K562 (cell line): ENCODE data around the gene CIAO1. TPM values are rescaled to one million over a fixed set of nuclear protein-coding genes. Genes with fewer than 3 reads are reported as not detected.

Experiments used
- BDP1 ChIP-seq: IDR thresholded peaks from 3 replicates; pipeline ENCODE4 v1.6.1; 2011; ENCODE audit not compliant: insufficient read length, insufficient read depth
- CBX1 ChIP-seq: sonication (generic); IDR thresholded peaks from 2 replicates; pipeline ENCODE4 v1.6.1; 2016; ENCODE audit warnings: antibody characterized with exemption, low read depth, mild to moderate bottlenecking
- EHMT2 ChIP-seq: fragments of 450-650 bp; IDR thresholded peaks from 2 replicates; pipeline ENCODE4 v1.6.1; 2018; ENCODE audit warnings: antibody characterized with exemption
- FOXK2 ChIP-seq, 2 experiments: fragments of 450-650 bp; IDR thresholded peaks in 1 of 2; conservative IDR thresholded peaks in 1 of 2; 2 replicates each; pipeline ENCODE4 v1.6.1; 2016; ENCODE audit warnings: low read depth in 2 of 2, mild to moderate bottlenecking in 1 of 2
- HMGN3 ChIP-seq: IDR thresholded peaks from 2 replicates; pipeline ENCODE4 v1.6.1; 2011; ENCODE audit warnings: borderline replicate concordance, low read depth, mild to moderate bottlenecking, mixed read lengths, low read length; ENCODE audit not compliant: insufficient read length; ENCODE audit errors: extremely low read depth
- OTX1 ChIP-seq: fragments of 450-650 bp; formaldehyde crosslinking; IDR thresholded peaks from 2 replicates; pipeline ENCODE4 v1.4.0; 2022; ENCODE audit warnings: mild to moderate bottlenecking
- PRPF4 ChIP-seq: fragments of 200-400 bp; formaldehyde crosslinking; IDR thresholded peaks from one replicate; pipeline ENCODE4 v1.6.1; 2017; ENCODE audit warnings: low read length, low read depth, mild to moderate bottlenecking; ENCODE audit not compliant: insufficient read depth, poor library complexity, severe bottlenecking
- PTRF ChIP-seq: fragments of 450-650 bp; IDR thresholded peaks from 2 replicates; pipeline ENCODE4 v1.6.1; 2016; ENCODE audit warnings: mild to moderate bottlenecking, missing genetic modification characterization, missing compliant biosample characterization
- SIN3B ChIP-seq: fragments of 450-650 bp; IDR thresholded peaks from 2 replicates; pipeline ENCODE4 v1.6.1; 2017; ENCODE audit warnings: low read depth, mild to moderate bottlenecking, moderate library complexity
- SRSF7 ChIP-seq: fragments of 200-400 bp; formaldehyde crosslinking; optimal IDR thresholded peaks from 2 replicates; pipeline ENCODE3; 2017; ENCODE audit warnings: mild to moderate bottlenecking, low read depth, low read length
- SUPT5H ChIP-seq: fragments of 450-650 bp; IDR thresholded peaks from 2 replicates; pipeline ENCODE4 v1.6.1; 2016
- TOE1 ChIP-seq, 2 experiments: fragments of 450-650 bp in 1 of 2; sonication (generic) in 1 of 2; formaldehyde crosslinking in 1 of 2; IDR thresholded peaks; 2 replicates each; pipeline versions ENCODE4 v1.7.1 to v1.8.0; 2016 to 2022; ENCODE audit warnings: borderline replicate concordance in 2 of 2, mild to moderate bottlenecking in 2 of 2, antibody characterized with exemption in 1 of 2, inconsistent platforms in 1 of 2, low read depth in 1 of 2, missing genetic modification reagents in 1 of 2, moderate library complexity in 1 of 2
- polyA plus RNA-seq, 8 experiments: library from polyadenylated mRNA; depleted of rRNA in 4 of 8; stranded (reverse) in 5 of 8; unstranded in 3 of 8; fragments of >200 nt; fragmentation: Nextera tagmentation in 2 of 8; fragmentation: Illumina TruSeq in 1 of 8; extraction: Ambion mirVana in 2 of 8; extraction: Trizol in 1 of 8; gene quantifications; 2 replicates each; pipeline versions ENCODE4 v1.2.1 to v1.2.3, GENCODE V29; 2011 to 2014; ENCODE audit warnings: inconsistent platforms in 1 of 8, missing spikeins in 1 of 8
- total RNA-seq, 7 experiments: library from RNA; depleted of rRNA in 6 of 7; stranded (reverse); fragments of >200 nt in 6 of 7; fragmentation: Illumina TruSeq in 2 of 7; extraction: Trizol in 2 of 7; gene quantifications; 2 replicates each; pipeline versions ENCODE4 v1.2.1 to v1.2.3, GENCODE V29; 2011 to 2021; ENCODE audit warnings: low replicate concordance in 1 of 7
- TF ChIP-seq, protein P1 (sequence below): fragments of 250-450 bp; sonication (Bioruptor Pico); IDR thresholded peaks from 2 replicates; pipeline ENCODE4 v1.8.0; 2022; ENCODE audit warnings: moderate library complexity, mild to moderate bottlenecking, inconsistent platforms
- TF ChIP-seq, protein P2 (sequence below): fragments of 250-450 bp; sonication (Bioruptor Pico); IDR thresholded peaks from 2 replicates; pipeline ENCODE4 v1.8.0; 2021; ENCODE audit warnings: borderline replicate concordance, mild to moderate bottlenecking, moderate library complexity; ENCODE audit not compliant: poor library complexity, severe bottlenecking
- TF ChIP-seq, protein P3 (sequence below): fragments of 450-650 bp; IDR thresholded peaks from 2 replicates; pipeline ENCODE4 v1.6.1; 2016; ENCODE audit warnings: antibody characterized with exemption
- TF ChIP-seq, protein P4 (sequence below): fragments of 450-650 bp; formaldehyde crosslinking; IDR thresholded peaks from 2 replicates; pipeline ENCODE4 v1.4.0; 2022; ENCODE audit warnings: missing genetic modification characterization
- TF ChIP-seq, protein P5 (sequence below): IDR thresholded peaks from 2 replicates; pipeline ENCODE4 v1.6.1; 2014; ENCODE audit warnings: antibody characterized with exemption
- TF ChIP-seq, protein P6 (sequence below): fragments of 450-650 bp; IDR thresholded peaks from 2 replicates; pipeline ENCODE4 v1.6.1; 2016

The CIAO1 gene
- total and polyA plus RNA-seq, 9 of the 15 experiments (the other 6 are each of a cell fraction or from before 2014, with no cell fraction given) = 11.4 to 156 (median 92.8) TPM

DNA sequence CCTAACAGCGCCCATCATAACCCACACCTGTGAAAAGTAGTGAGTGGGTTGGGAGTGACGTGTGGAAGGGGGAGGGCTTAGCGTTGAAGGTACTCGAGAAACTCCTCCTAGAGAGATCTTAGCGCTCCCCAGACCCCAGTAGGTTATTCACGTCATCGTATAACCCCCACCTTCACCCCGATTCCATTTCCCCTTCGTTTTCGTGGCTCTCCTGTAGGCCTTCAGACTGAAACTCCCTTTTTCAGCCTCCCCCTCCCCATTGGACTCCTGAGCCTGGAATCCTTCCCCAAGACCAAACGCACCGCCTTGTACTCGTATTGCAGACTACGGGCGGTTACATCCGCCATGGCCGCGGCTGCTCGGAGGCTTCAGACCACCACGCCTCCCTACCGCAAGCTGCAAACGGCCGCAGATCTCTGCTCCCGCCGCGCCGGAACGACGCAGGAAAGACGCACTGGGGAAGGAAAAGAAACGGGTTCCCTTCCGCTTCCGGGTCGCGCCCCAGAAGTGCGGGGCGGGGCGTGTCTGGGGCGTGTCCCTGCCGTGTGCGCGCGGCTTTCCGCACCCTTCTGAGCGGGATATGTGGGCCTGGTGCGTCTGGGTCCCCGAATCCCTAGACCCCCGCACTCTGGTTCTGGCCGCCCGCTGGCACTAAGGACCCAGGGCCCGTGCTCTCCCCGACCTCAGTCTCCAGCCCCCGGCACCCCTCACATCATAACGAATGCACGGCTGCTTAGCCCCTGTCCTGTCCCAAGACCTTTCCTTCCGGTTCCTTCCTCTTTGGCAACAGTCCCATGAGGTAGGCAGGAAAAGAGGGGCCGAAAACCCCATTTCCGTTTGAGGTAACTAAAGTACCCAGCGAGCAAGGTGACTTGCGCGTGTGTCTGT is 39.3 kb downstream of the CIAO1 start, which contains the start of gene SNRNP200 (continued):
- TF ChIP-seq, protein P1, sequence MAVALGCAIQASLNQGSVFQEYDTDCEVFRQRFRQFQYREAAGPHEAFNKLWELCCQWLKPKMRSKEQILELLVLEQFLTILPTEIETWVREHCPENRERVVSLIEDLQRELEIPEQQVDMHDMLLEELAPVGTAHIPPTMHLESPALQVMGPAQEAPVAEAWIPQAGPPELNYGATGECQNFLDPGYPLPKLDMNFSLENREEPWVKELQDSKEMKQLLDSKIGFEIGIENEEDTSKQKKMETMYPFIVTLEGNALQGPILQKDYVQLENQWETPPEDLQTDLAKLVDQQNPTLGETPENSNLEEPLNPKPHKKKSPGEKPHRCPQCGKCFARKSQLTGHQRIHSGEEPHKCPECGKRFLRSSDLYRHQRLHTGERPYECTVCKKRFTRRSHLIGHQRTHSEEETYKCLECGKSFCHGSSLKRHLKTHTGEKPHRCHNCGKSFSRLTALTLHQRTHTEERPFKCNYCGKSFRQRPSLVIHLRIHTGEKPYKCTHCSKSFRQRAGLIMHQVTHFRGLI (CRISPR knock-in tag) = no peak
- TF ChIP-seq SIN3B = peak; percentile 88
- no peak for TF ChIP-seq OTX1 (CRISPR knock-in tag)
- TF ChIP-seq, protein P2, sequence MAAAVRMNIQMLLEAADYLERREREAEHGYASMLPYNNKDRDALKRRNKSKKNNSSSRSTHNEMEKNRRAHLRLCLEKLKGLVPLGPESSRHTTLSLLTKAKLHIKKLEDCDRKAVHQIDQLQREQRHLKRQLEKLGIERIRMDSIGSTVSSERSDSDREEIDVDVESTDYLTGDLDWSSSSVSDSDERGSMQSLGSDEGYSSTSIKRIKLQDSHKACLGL = peak; percentile 1
- TF ChIP-seq FOXK2 (conservative IDR thresholded peaks at IDR 0.05 in 1 of 2, IDR thresholded peaks at IDR 0.05 in 1 of 2; ENCODE audit: low read depth in 2 of 2) = peak; percentile 73 to 78
- no peak for TF ChIP-seq EHMT2
- TF ChIP-seq, protein P3, sequence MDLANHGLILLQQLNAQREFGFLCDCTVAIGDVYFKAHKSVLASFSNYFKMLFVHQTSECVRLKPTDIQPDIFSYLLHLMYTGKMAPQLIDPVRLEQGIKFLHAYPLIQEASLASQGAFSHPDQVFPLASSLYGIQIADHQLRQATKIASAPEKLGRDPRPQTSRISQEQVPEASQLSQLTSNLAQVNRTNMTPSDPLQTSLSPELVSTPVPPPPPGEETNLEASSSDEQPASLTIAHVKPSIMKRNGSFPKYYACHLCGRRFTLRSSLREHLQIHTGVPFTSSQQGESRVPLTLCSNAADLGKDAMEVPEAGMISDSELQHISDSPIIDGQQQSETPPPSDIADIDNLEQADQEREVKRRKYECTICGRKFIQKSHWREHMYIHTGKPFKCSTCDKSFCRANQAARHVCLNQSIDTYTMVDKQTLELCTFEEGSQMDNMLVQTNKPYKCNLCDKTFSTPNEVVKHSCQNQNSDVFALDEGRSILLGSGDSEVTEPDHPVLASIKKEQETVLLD = peak; percentile 66
- TF ChIP-seq, protein P4, sequence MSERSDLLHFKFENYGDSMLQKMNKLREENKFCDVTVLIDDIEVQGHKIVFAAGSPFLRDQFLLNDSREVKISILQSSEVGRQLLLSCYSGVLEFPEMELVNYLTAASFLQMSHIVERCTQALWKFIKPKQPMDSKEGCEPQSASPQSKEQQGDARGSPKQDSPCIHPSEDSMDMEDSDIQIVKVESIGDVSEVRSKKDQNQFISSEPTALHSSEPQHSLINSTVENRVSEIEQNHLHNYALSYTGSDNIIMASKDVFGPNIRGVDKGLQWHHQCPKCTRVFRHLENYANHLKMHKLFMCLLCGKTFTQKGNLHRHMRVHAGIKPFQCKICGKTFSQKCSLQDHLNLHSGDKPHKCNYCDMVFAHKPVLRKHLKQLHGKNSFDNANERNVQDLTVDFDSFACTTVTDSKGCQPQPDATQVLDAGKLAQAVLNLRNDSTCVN = no peak; the same call in 1 of the 2 replicates
- TF ChIP-seq, protein P5, sequence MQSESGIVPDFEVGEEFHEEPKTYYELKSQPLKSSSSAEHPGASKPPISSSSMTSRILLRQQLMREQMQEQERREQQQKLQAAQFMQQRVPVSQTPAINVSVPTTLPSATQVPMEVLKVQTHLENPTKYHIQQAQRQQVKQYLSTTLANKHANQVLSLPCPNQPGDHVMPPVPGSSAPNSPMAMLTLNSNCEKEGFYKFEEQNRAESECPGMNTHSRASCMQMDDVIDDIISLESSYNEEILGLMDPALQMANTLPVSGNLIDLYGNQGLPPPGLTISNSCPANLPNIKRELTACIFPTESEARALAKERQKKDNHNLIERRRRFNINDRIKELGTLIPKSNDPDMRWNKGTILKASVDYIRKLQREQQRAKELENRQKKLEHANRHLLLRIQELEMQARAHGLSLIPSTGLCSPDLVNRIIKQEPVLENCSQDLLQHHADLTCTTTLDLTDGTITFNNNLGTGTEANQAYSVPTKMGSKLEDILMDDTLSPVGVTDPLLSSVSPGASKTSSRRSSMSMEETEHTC = no peak
- TF ChIP-seq SUPT5H = peak; percentile 95
- no peak for TF ChIP-seq PTRF (tag)
- TF ChIP-seq CBX1 = 0 out of 2 replicates have a peak, but pooled peaks have one; percentile 86
- TF ChIP-seq TOE1 (IDR thresholded peaks at IDR 0.05; ENCODE audit: borderline replicate concordance) = no peak; the same call in 1 of the 2 replicates
- TF ChIP-seq TOE1 (CRISPR knock-in tag; IDR thresholded peaks at IDR 0.05; ENCODE audit: borderline replicate concordance, low read depth) = 0 out of 2 replicates have a peak, but pooled peaks have one; percentile 10
- peak; percentile 49 for TF ChIP-seq HMGN3
- TF ChIP-seq, protein P6, sequence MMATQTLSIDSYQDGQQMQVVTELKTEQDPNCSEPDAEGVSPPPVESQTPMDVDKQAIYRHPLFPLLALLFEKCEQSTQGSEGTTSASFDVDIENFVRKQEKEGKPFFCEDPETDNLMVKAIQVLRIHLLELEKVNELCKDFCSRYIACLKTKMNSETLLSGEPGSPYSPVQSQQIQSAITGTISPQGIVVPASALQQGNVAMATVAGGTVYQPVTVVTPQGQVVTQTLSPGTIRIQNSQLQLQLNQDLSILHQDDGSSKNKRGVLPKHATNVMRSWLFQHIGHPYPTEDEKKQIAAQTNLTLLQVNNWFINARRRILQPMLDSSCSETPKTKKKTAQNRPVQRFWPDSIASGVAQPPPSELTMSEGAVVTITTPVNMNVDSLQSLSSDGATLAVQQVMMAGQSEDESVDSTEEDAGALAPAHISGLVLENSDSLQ = peak; percentile 82
- TF ChIP-seq BDP1 = no peak
- TF ChIP-seq SRSF7 = no peak
- no peak for TF ChIP-seq PRPF4
